ENCODE measurements around the gene GRM8. TPM values are rescaled to one million over a fixed set of nuclear protein-coding genes. Genes with fewer than 3 reads are reported as not detected.

GRM8 gene
- total RNA-seq, 1 donor from 2014 or later = 2.2 TPM

- Histone ChIP-seq H3K9me3 (ENCODE audit: insufficient read depth, low read depth, low read length) (no peaks in the 10 kb centered on the region), H4K20me1 (ENCODE audit: insufficient read depth, low read length) (no peaks in the 10 kb centered on the region), H3K4me1 (ENCODE audit: insufficient read depth, low read length) (no peaks in the 10 kb centered on the region), H3K4me3 (ENCODE audit: insufficient read depth, low read depth, low read length) (no peak overlapping the region), H3K9ac (ENCODE audit: low read length) (no peak overlapping the region), H3K79me2 (ENCODE audit: insufficient read depth, low read length) (no peaks in the 10 kb centered on the region), H3K27ac (ENCODE audit: low read depth, low read length) (no peak overlapping the region), H2AFZ (ENCODE audit: low read depth, low read length) (no peak overlapping the region), H3K36me3 (ENCODE audit: insufficient read depth, low read length) (no peaks in the 10 kb centered on the region), H3K27me3 (ENCODE audit: insufficient read depth, low read length) (no peaks in the 10 kb centered on the region), H3K4me2 (ENCODE audit: low read length) (no peak overlapping the region)
- Mint-ChIP-seq H3K36me3 (ENCODE audit: low read depth, unreplicated experiment) (no peaks in the 10 kb centered on the region), H3K4me1 (ENCODE audit: low read depth, unreplicated experiment) (peaks cover 5% of the 10 kb centered on the region), H3K4me3 (ENCODE audit: unreplicated experiment) (no peak overlapping the region), H3K9me3 (ENCODE audit: unreplicated experiment) (no peaks in the 10 kb centered on the region), H3K27me3 (ENCODE audit: low read depth, unreplicated experiment) (no peaks in the 10 kb centered on the region), H3K27ac (ENCODE audit: unreplicated experiment) (no peak overlapping the region)
- no peak for DNase-seq (ENCODE audit: low read depth)
- no peak for FAIRE-seq
- TF ChIP-seq CTCF (IDR thresholded peaks at IDR 0.05; ENCODE audit: insufficient read depth, low read depth, low read length) = no peak
- TF ChIP-seq EZH2 (IDR thresholded peaks at IDR 0.05; ENCODE audit: insufficient read depth, low read length) = no peak
These were observed 849.7 kb downstream of the GRM8 start for GRCh38 chr7:126403040-126403439.

GRCh38 chr7:126401918-126402317 is 850.8 kb downstream of the GRM8 start:
- H3K27me3 ChIP-seq (ENCODE audit: insufficient read depth, low read length) = no peaks in the 10 kb centered on the region
- TF ChIP-seq EZH2 (IDR thresholded peaks at IDR 0.05; ENCODE audit: insufficient read depth, low read length) = no peak
- no peak for TF ChIP-seq CTCF (IDR thresholded peaks at IDR 0.05; ENCODE audit: insufficient read depth, low read depth, low read length)
- Mint-ChIP-seq H3K27ac (ENCODE audit: unreplicated experiment) (no peak overlapping the region), H3K4me3 (ENCODE audit: unreplicated experiment) (no peak overlapping the region), H3K4me1 (ENCODE audit: low read depth, unreplicated experiment) (peaks cover 5% of the 10 kb centered on the region), H3K36me3 (ENCODE audit: low read depth, unreplicated experiment) (no peaks in the 10 kb centered on the region), H3K27me3 (ENCODE audit: low read depth, unreplicated experiment) (no peaks in the 10 kb centered on the region), H3K9me3 (ENCODE audit: unreplicated experiment) (no peaks in the 10 kb centered on the region)
- DNase-seq (ENCODE audit: low read depth) (no peak), FAIRE-seq (no peak)
- no peak overlapping the region for H3K9ac ChIP-seq (ENCODE audit: low read length)
- H3K79me2 ChIP-seq (ENCODE audit: insufficient read depth, low read length) = no peaks in the 10 kb centered on the region
- H3K4me3 ChIP-seq (ENCODE audit: insufficient read depth, low read depth, low read length) = no peak overlapping the region
- no peaks in the 10 kb centered on the region for H3K36me3 ChIP-seq (ENCODE audit: insufficient read depth, low read length)
- H2AFZ ChIP-seq (ENCODE audit: low read depth, low read length) = no peak overlapping the region
- H3K4me2 ChIP-seq (ENCODE audit: low read length) = no peak overlapping the region
- H3K9me3 ChIP-seq (ENCODE audit: insufficient read depth, low read depth, low read length) = no peaks in the 10 kb centered on the region
- H4K20me1 ChIP-seq (ENCODE audit: insufficient read depth, low read length) = no peaks in the 10 kb centered on the region
- no peak overlapping the region for H3K27ac ChIP-seq (ENCODE audit: low read depth, low read length)
- H3K4me1 ChIP-seq (ENCODE audit: insufficient read depth, low read length) = no peaks in the 10 kb centered on the region

- H4K20me1 ChIP-seq (ENCODE audit: insufficient read depth, low read length) = no peaks in the 10 kb centered on the region
- no peak overlapping the region for H2AFZ ChIP-seq (ENCODE audit: low read depth, low read length)
- H3K36me3 ChIP-seq (ENCODE audit: insufficient read depth, low read length) = no peaks in the 10 kb centered on the region
- H3K27ac ChIP-seq (ENCODE audit: low read depth, low read length) = no peak overlapping the region
- no peak for FAIRE-seq
- no peaks in the 10 kb centered on the region for H3K9me3 Mint-ChIP-seq (ENCODE audit: unreplicated experiment)
- peaks cover 5% of the 10 kb centered on the region for H3K4me1 Mint-ChIP-seq (ENCODE audit: low read depth, unreplicated experiment)
- no peak overlapping the region for H3K9ac ChIP-seq (ENCODE audit: low read length)
- no peaks in the 10 kb centered on the region for H3K9me3 ChIP-seq (ENCODE audit: insufficient read depth, low read depth, low read length)
- TF ChIP-seq EZH2 (IDR thresholded peaks at IDR 0.05; ENCODE audit: insufficient read depth, low read length) (no peak), CTCF (IDR thresholded peaks at IDR 0.05; ENCODE audit: insufficient read depth, low read depth, low read length) (no peak)
- H3K4me1 ChIP-seq (ENCODE audit: insufficient read depth, low read length) = no peaks in the 10 kb centered on the region
- DNase-seq (ENCODE audit: low read depth) = no peak
- H3K4me3 ChIP-seq (ENCODE audit: insufficient read depth, low read depth, low read length) = no peak overlapping the region
- H3K4me2 ChIP-seq (ENCODE audit: low read length) = no peak overlapping the region
- no peaks in the 10 kb centered on the region for H3K27me3 Mint-ChIP-seq (ENCODE audit: low read depth, unreplicated experiment)
- H3K36me3 Mint-ChIP-seq (ENCODE audit: low read depth, unreplicated experiment) = no peaks in the 10 kb centered on the region
- no peaks in the 10 kb centered on the region for H3K27me3 ChIP-seq (ENCODE audit: insufficient read depth, low read length)
- no peak overlapping the region for H3K4me3 Mint-ChIP-seq (ENCODE audit: unreplicated experiment)
- no peaks in the 10 kb centered on the region for H3K79me2 ChIP-seq (ENCODE audit: insufficient read depth, low read length)
- H3K27ac Mint-ChIP-seq (ENCODE audit: unreplicated experiment) = no peak overlapping the region
These were observed 853.8 kb downstream of the GRM8 start for GRCh38 chr7:126398851-126399529.

All from astrocyte (in vitro differentiated cells and primary cell).